HepG2 (cell line): ENCODE measurements around the gene METTL15. TPM values are rescaled to one million over a fixed set of nuclear protein-coding genes. Genes with fewer than 3 reads are reported as not detected.

Experiments
- CBX5 ChIP-seq: sonication (generic); formaldehyde crosslinking; IDR thresholded peaks from 2 replicates; pipeline ENCODE4 v1.4.0; 2020; ENCODE audit warnings: missing genetic modification reagents, borderline replicate concordance
- KDM5B ChIP-seq: sonication (generic); formaldehyde crosslinking; IDR thresholded peaks from 2 replicates; pipeline ENCODE4 v1.4.0; 2020; ENCODE audit warnings: missing genetic modification reagents, mild to moderate bottlenecking, borderline replicate concordance
- MIER2 ChIP-seq: IDR thresholded peaks from 2 replicates; pipeline ENCODE4 v1.6.1; 2016; ENCODE audit warnings: missing biosample characterization, missing genetic modification reagents
- NR2C2 ChIP-seq: sonication (generic); formaldehyde crosslinking; IDR thresholded peaks from 2 replicates; pipeline ENCODE4 v1.4.0; 2020; ENCODE audit warnings: missing genetic modification reagents, mild to moderate bottlenecking, moderate library complexity, borderline replicate concordance
- PHF21A ChIP-seq: sonication (generic); formaldehyde crosslinking; IDR thresholded peaks from 2 replicates; pipeline ENCODE4 v1.5.0; 2020; ENCODE audit warnings: mild to moderate bottlenecking, missing genetic modification reagents
- SNAPC2 ChIP-seq: sonication (generic); formaldehyde crosslinking; IDR thresholded peaks from 2 replicates; pipeline ENCODE4 v1.8.1; 2022; ENCODE audit warnings: mild to moderate bottlenecking, missing genetic modification reagents
- TOPORS ChIP-seq: sonication (generic); formaldehyde crosslinking; IDR thresholded peaks from 2 replicates; pipeline ENCODE4 v1.8.0; 2023; ENCODE audit warnings: mild to moderate bottlenecking, missing genetic modification reagents
- ZFP41 ChIP-seq: sonication (generic); formaldehyde crosslinking; IDR thresholded peaks from 2 replicates; pipeline ENCODE4 v1.4.0; 2020; ENCODE audit warnings: mild to moderate bottlenecking, missing genetic modification reagents, borderline replicate concordance
- ZNF343 ChIP-seq: sonication (generic); formaldehyde crosslinking; IDR thresholded peaks from 2 replicates; pipeline ENCODE4 v1.4.0; 2020; ENCODE audit warnings: mild to moderate bottlenecking, missing genetic modification reagents
- ZNF432 ChIP-seq: sonication (generic); formaldehyde crosslinking; IDR thresholded peaks from 2 replicates; pipeline ENCODE4 v1.5.0; 2020; ENCODE audit warnings: missing genetic modification reagents, mild to moderate bottlenecking, borderline replicate concordance
- ZNF484 ChIP-seq: sonication (generic); formaldehyde crosslinking; IDR thresholded peaks from 2 replicates; pipeline ENCODE4 v1.5.1; 2020; ENCODE audit warnings: mild to moderate bottlenecking, low read depth, missing genetic modification reagents, borderline replicate concordance
- polyA plus RNA-seq, 8 experiments: library from polyadenylated mRNA; depleted of rRNA in 3 of 8; stranded (reverse) in 7 of 8; unstranded in 1 of 8; fragments of >200 nt; fragmentation: Illumina TruSeq in 4 of 8; extraction: Trizol in 4 of 8; gene quantifications; 2 replicates each; pipeline versions ENCODE4 v1.2.1 to v1.2.3, GENCODE V29; 2011 to 2016; ENCODE audit warnings: low read depth in 4 of 8, missing spikeins in 1 of 8, mixed read lengths in 1 of 8; ENCODE audit not compliant: insufficient read depth in 1 of 8
- total RNA-seq, 5 experiments: library from RNA; depleted of rRNA; stranded (reverse); fragments of >200 nt; fragmentation: Illumina TruSeq; extraction: Trizol; gene quantifications; 2 replicates each; pipeline ENCODE4 v1.2.3, GENCODE V29; 2016; ENCODE audit warnings: low read depth in 1 of 5
- TF ChIP-seq, protein P1 (sequence below): sonication (generic); formaldehyde crosslinking; IDR thresholded peaks from 2 replicates; pipeline ENCODE4 v1.4.0; 2020; ENCODE audit warnings: missing genetic modification reagents
- TF ChIP-seq, protein P2 (sequence below): sonication (generic); formaldehyde crosslinking; IDR thresholded peaks from 2 replicates; pipeline ENCODE4 v1.5.0; 2020; ENCODE audit warnings: missing genetic modification reagents
- TF ChIP-seq, protein P3 (sequence below): sonication (generic); formaldehyde crosslinking; IDR thresholded peaks from one replicate; pipeline ENCODE4 v1.5.1; 2020; ENCODE audit warnings: mild to moderate bottlenecking, missing genetic modification reagents; ENCODE audit errors: not compliant biosample characterization

Gene METTL15
- total and polyA plus RNA-seq, 2 of the 13 experiments (the other 11 are each of a cell fraction or from before 2014, with no cell fraction given) = 6.5 to 14.0 TPM

DNA sequence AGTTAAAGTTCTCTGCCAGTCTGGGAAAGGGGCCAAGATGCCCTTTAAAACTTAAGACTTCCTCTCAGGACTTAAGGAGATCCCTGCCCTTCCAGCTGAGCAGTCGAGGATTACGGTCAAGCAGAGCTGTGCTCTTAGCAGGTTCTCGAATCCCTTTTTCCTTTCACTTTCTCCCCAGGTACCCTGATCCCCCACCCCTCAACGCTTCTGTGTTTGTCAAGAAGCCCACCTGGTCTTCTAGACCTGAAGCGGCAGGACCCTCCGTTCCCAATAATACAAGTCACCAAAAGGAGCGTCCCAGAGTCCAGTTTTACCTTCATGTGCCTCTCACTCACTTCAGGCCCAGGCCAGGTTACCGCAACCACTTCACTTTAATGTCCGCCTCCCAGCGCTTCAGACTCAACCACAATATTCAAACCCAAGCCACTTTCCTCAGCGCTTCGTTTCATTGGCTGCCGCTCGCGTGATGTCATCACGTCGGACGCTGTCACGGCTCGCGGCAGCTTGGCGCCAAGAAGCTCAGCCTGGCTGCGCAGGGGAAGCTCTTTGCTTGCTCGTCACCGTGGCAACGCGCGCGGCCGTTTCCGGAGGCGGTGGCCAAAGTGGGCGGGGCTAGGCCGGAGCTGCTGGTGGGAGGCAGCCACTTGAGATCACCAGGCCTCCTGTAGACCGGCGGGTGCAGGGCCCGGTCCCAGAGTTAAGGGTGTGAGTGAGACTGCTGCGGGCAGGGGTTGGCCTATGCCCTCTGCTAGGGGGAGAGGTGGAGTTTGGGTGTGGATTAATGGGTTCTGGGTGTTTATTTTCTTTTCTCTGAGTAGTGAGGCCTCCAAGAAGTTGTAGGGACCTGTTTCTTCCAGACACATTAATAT lies at the start of gene METTL15, which contains the start of gene KIF18A (continued):
- TF ChIP-seq, protein P1, sequence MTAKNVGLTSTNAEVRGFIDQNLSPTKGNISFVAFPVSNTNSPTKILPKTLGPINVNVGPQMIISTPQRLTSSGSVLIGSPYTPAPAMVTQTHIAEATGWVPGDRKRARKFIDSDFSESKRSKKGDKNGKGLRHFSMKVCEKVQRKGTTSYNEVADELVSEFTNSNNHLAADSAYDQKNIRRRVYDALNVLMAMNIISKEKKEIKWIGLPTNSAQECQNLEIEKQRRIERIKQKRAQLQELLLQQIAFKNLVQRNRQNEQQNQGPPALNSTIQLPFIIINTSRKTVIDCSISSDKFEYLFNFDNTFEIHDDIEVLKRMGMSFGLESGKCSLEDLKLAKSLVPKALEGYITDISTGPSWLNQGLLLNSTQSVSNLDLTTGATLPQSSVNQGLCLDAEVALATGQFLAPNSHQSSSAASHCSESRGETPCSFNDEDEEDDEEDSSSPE (CRISPR knock-in tag) = peak; percentile 99
- TF ChIP-seq KDM5B (peak; percentile 67; the same call in 1 of the 2 replicates), ZNF484 (no peak), CBX5 (peak; percentile 62; the same call in 1 of the 2 replicates), NR2C2 (CRISPR knock-in tag) (no peak; the same call in 1 of the 2 replicates), PHF21A (CRISPR knock-in tag) (peak; percentile 19; the same call in 1 of the 2 replicates), ZNF432 (CRISPR knock-in tag) (no peak), ZNF343 (CRISPR knock-in tag) (peak; percentile 54; the same call in 1 of the 2 replicates), TOPORS (CRISPR knock-in tag) (0 out of 2 replicates have a peak, but pooled peaks have one; percentile 29), MIER2 (CRISPR knock-in tag) (no peak), ZFP41 (CRISPR knock-in tag) (no peak), SNAPC2 (CRISPR knock-in tag) (no peak)
- TF ChIP-seq, protein P2, sequence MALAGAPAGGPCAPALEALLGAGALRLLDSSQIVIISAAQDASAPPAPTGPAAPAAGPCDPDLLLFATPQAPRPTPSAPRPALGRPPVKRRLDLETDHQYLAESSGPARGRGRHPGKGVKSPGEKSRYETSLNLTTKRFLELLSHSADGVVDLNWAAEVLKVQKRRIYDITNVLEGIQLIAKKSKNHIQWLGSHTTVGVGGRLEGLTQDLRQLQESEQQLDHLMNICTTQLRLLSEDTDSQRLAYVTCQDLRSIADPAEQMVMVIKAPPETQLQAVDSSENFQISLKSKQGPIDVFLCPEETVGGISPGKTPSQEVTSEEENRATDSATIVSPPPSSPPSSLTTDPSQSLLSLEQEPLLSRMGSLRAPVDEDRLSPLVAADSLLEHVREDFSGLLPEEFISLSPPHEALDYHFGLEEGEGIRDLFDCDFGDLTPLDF (CRISPR knock-in tag) = peak; percentile 99
- TF ChIP-seq, protein P3, sequence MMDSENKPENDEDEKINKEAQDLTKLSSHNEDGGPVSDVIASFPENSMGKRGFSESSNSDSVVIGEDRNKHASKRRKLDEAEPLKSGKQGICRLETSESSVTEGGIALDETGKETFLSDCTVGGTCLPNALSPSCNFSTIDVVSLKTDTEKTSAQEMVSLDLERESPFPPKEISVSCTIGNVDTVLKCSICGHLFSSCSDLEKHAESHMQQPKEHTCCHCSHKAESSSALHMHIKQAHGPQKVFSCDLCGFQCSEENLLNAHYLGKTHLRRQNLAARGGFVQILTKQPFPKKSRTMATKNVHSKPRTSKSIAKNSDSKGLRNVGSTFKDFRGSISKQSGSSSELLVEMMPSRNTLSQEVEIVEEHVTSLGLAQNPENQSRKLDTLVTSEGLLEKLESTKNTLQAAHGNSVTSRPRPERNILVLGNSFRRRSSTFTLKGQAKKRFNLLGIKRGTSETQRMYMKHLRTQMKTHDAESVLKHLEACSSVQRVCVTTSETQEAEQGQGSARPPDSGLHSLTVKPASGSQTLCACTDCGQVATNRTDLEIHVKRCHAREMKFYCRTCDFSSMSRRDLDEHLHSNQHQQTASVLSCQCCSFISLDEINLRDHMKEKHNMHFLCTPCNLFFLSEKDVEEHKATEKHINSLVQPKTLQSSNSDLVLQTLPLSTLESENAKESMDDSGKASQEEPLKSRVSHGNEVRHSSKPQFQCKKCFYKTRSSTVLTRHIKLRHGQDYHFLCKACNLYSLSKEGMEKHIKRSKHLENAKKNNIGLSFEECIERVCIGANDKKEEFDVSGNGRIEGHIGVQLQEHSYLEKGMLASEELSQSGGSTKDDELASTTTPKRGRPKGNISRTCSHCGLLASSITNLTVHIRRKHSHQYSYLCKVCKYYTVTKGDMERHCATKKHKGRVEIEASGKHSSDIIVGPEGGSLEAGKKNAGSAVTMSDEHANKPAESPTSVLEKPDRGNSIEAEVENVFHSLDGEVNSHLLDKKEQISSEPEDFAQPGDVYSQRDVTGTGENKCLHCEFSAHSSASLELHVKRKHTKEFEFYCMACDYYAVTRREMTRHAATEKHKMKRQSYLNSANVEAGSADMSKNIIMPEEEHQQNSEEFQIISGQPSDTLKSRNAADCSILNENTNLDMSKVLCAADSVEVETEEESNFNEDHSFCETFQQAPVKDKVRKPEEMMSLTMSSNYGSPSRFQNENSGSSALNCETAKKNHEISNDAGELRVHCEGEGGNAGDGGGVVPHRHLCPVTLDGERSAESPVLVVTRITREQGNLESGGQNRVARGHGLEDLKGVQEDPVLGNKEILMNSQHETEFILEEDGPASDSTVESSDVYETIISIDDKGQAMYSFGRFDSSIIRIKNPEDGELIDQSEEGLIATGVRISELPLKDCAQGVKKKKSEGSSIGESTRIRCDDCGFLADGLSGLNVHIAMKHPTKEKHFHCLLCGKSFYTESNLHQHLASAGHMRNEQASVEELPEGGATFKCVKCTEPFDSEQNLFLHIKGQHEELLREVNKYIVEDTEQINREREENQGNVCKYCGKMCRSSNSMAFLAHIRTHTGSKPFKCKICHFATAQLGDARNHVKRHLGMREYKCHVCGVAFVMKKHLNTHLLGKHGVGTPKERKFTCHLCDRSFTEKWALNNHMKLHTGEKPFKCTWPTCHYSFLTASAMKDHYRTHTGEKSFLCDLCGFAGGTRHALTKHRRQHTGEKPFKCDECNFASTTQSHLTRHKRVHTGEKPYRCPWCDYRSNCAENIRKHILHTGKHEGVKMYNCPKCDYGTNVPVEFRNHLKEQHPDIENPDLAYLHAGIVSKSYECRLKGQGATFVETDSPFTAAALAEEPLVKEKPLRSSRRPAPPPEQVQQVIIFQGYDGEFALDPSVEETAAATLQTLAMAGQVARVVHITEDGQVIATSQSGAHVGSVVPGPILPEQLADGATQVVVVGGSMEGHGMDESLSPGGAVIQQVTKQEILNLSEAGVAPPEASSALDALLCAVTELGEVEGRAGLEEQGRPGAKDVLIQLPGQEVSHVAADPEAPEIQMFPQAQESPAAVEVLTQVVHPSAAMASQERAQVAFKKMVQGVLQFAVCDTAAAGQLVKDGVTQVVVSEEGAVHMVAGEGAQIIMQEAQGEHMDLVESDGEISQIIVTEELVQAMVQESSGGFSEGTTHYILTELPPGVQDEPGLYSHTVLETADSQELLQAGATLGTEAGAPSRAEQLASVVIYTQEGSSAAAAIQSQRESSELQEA = peak; percentile 30
